OCI-LY1 (cell line): ENCODE results near the gene ARV1.

Experiments used
- H2AFZ ChIP-seq: fragments of 200-600 bp; sonication (generic), shearing (Covaris generic); 2 replicates; pipeline ENCODE4 v1.6.0; 2014; ENCODE audit warnings: antibody characterized with exemption, mild to moderate bottlenecking, low read length
- H3F3A ChIP-seq: fragments of 200-600 bp; sonication (generic), shearing (Covaris generic); 2 replicates; pipeline ENCODE4 v1.6.0; 2014; ENCODE audit warnings: mild to moderate bottlenecking, antibody characterized with exemption, low read length, moderate library complexity; ENCODE audit not compliant: insufficient read depth
- H3K27ac ChIP-seq: fragments of 200-600 bp; sonication (generic); 2 replicates; pipeline ENCODE4 v1.5.1; 2014; ENCODE audit warnings: low read length, mixed run types, mild to moderate bottlenecking, low read depth; ENCODE audit not compliant: poor library complexity, severe bottlenecking
- H3K27me3 ChIP-seq: fragments of 200-600 bp; sonication (generic); 2 replicates; pipeline ENCODE4 v1.6.0; 2014; ENCODE audit warnings: antibody characterized with exemption, mild to moderate bottlenecking, low read length, moderate library complexity; ENCODE audit not compliant: insufficient read depth
- H3K36me3 ChIP-seq: fragments of 200-600 bp; sonication (generic); 2 replicates; pipeline ENCODE4 v1.6.1; 2014; ENCODE audit warnings: mild to moderate bottlenecking, antibody characterized with exemption, low read length, moderate library complexity, mixed read lengths; ENCODE audit not compliant: insufficient read depth
- H3K4me1 ChIP-seq: fragments of 200-600 bp; sonication (generic); 2 replicates; pipeline ENCODE4 v1.5.1; 2014; ENCODE audit warnings: mild to moderate bottlenecking, low read length, moderate library complexity; ENCODE audit not compliant: insufficient read depth, severe bottlenecking
- H3K4me2 ChIP-seq: fragments of 200-600 bp; sonication (generic), shearing (Covaris generic); 2 replicates; pipeline ENCODE4 v1.6.1; 2014; ENCODE audit warnings: low read length
- H3K4me3 ChIP-seq: fragments of 200-600 bp; sonication (generic); 2 replicates; pipeline ENCODE4 v1.5.1; 2014; ENCODE audit warnings: low read length, low read depth, mild to moderate bottlenecking, mixed read lengths; ENCODE audit not compliant: poor library complexity, severe bottlenecking
- H3K79me2 ChIP-seq: fragments of 200-600 bp; shearing (Covaris generic); 2 replicates; pipeline ENCODE4 v1.6.1; 2016; ENCODE audit warnings: mixed run types, low read length, mixed read lengths; ENCODE audit not compliant: insufficient read depth
- H3K9ac ChIP-seq: fragments of 200-600 bp; sonication (generic), shearing (Covaris generic); 2 replicates; pipeline ENCODE4 v1.6.1; 2014; ENCODE audit warnings: mild to moderate bottlenecking, low read length, mixed read lengths
- H3K9me2 ChIP-seq: fragments of 200-600 bp; sonication (generic), shearing (Covaris generic); 2 replicates; pipeline ENCODE4 v1.6.1; 2014; ENCODE audit warnings: low read depth, mild to moderate bottlenecking, low read length, mixed read lengths
- H3K9me3 ChIP-seq: fragments of 200-600 bp; shearing (Covaris generic); 2 replicates; pipeline ENCODE4 v1.6.1; 2014; ENCODE audit warnings: low read length, mixed read lengths
- H4K20me1 ChIP-seq: fragments of 200-600 bp; sonication (generic), shearing (Covaris generic); 2 replicates; pipeline ENCODE4 v1.6.0; 2016; ENCODE audit warnings: mild to moderate bottlenecking, low read length; ENCODE audit not compliant: insufficient read depth
- EZH2 ChIP-seq: fragments of 200-600 bp; sonication (generic), shearing (Covaris generic); IDR thresholded peaks from 2 replicates; pipeline ENCODE4 v1.8.0; 2017; ENCODE audit warnings: borderline replicate concordance, mixed run types, mild to moderate bottlenecking, antibody characterized with exemption, low read length, moderate library complexity, mixed read lengths
- TF ChIP-seq, protein P1 (sequence below): fragments of 200-600 bp; sonication (generic), shearing (Covaris generic); IDR thresholded peaks from 2 replicates; pipeline ENCODE4 v1.5.1; 2017; ENCODE audit warnings: mild to moderate bottlenecking, antibody characterized with exemption, low read length, moderate library complexity, mixed read lengths

Gene ARV1

DNA sequence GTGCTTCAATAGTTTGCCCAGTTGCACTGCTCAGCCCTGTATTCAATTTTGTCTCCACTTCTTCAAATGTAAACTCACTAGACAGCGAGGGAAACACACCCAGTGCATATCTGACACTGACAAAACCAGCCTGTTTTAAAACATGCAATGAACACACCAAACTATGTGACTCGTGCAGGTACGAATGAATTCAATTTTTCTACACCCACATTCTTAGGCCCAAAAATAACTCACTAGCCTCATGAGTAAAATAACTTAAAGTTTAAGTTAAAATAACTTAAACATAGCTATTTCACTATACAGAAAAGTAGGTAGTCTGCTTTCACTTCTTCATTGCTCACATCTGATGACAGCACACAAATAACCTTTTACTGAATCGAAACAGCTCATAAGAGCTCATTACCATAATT lies 21.3 kb upstream of the ARV1 start:
- Histone ChIP-seq H3K27ac (no peak overlapping the region), H3K9me2 (no peaks in the 10 kb centered on the region), H3K9me3 (no peaks in the 10 kb centered on the region), H3K4me3 (no peak overlapping the region), H3K27me3 (no peaks in the 10 kb centered on the region), H3K4me2 (no peak overlapping the region), H3K4me1 (peaks cover 12% of the 10 kb centered on the region), H4K20me1 (no peaks in the 10 kb centered on the region), H3K79me2 (no peaks in the 10 kb centered on the region; the same call in 1 of the 2 replicates), H3K9ac (no peak overlapping the region), H3K36me3 (peaks cover 35% of the 10 kb centered on the region; the same call in 1 of the 2 replicates), H3F3A (no peaks in the 10 kb centered on the region), H2AFZ (no peak overlapping the region)
- TF ChIP-seq EZH2: no peak
- TF ChIP-seq, protein P1, sequence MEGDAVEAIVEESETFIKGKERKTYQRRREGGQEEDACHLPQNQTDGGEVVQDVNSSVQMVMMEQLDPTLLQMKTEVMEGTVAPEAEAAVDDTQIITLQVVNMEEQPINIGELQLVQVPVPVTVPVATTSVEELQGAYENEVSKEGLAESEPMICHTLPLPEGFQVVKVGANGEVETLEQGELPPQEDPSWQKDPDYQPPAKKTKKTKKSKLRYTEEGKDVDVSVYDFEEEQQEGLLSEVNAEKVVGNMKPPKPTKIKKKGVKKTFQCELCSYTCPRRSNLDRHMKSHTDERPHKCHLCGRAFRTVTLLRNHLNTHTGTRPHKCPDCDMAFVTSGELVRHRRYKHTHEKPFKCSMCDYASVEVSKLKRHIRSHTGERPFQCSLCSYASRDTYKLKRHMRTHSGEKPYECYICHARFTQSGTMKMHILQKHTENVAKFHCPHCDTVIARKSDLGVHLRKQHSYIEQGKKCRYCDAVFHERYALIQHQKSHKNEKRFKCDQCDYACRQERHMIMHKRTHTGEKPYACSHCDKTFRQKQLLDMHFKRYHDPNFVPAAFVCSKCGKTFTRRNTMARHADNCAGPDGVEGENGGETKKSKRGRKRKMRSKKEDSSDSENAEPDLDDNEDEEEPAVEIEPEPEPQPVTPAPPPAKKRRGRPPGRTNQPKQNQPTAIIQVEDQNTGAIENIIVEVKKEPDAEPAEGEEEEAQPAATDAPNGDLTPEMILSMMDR: no peak

DNA sequence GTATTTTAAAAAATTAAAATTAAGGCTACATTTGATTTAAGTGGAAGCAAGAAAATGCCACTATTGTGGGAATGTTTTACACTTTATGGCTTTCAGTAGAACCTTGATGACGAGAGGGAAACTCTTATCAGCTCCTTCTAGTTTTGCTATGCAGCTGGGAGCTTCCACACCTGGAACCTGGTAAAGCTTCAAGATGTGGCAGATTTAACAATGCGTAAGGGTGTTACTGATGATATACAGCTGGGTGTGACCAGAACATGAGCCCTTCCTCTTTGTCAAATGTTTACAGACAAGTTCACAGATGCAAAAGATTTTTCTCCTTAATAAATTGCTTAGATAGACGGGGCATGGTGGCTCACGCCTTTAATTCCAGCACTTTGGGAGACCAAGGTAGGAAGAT lies 20.5 kb upstream of the ARV1 start:
- Histone ChIP-seq H3K79me2 (no peaks in the 10 kb centered on the region; the same call in 1 of the 2 replicates), H3K27me3 (no peaks in the 10 kb centered on the region), H3K27ac (no peak overlapping the region), H3K36me3 (peaks cover 30% of the 10 kb centered on the region; the same call in 1 of the 2 replicates), H3K4me3 (no peak overlapping the region), H3K4me1 (peaks cover 12% of the 10 kb centered on the region), H3K9me2 (no peaks in the 10 kb centered on the region), H4K20me1 (no peaks in the 10 kb centered on the region), H3F3A (no peaks in the 10 kb centered on the region), H2AFZ (no peak overlapping the region), H3K9me3 (no peaks in the 10 kb centered on the region), H3K4me2 (no peak overlapping the region), H3K9ac (no peak overlapping the region)
- TF ChIP-seq, protein P1: no peak
- TF ChIP-seq EZH2: no peak

DNA sequence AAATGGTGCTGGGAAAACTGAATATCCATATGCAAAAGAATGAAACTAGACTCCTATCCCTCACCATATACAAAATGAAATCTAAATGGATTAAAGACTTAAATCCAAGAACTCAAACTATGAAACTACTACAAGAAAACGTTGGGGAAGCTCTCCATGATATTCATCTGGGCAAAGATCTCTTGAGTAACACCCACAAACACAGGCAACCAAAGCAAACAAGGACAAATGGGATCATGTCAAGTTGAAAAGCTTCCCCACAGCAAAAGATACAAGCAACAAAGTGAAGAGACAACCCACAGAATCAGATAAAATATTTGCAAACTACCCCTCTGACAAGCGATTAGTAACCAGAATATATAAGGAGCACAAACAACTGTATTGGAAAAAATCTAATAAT lies 14.0 kb upstream of the ARV1 start:
- Histone ChIP-seq H3K79me2 (0 out of 2 replicates have a peak, but pooled peaks cover 3% of the 10 kb centered on the region), H3K36me3 (peaks cover 6% of the 10 kb centered on the region; the same call in 1 of the 2 replicates), H3F3A (no peaks in the 10 kb centered on the region), H3K9ac (no peak overlapping the region), H3K4me3 (no peak overlapping the region), H2AFZ (no peak overlapping the region), H3K4me2 (no peak overlapping the region), H3K9me3 (no peaks in the 10 kb centered on the region; the same call in 1 of the 2 replicates), H3K27ac (no peak overlapping the region), H3K9me2 (no peaks in the 10 kb centered on the region), H3K4me1 (no peaks in the 10 kb centered on the region), H4K20me1 (no peaks in the 10 kb centered on the region), H3K27me3 (no peaks in the 10 kb centered on the region)
- TF ChIP-seq, protein P1: no peak
